Measurements from ENCODE around the gene SUZ12.
"Not testable (repeated sequence)": the region's sequence is repeated elsewhere in the genome, so short reads cannot be mapped to it uniquely, and the experiment has no call there.

The SUZ12 gene

DNA sequence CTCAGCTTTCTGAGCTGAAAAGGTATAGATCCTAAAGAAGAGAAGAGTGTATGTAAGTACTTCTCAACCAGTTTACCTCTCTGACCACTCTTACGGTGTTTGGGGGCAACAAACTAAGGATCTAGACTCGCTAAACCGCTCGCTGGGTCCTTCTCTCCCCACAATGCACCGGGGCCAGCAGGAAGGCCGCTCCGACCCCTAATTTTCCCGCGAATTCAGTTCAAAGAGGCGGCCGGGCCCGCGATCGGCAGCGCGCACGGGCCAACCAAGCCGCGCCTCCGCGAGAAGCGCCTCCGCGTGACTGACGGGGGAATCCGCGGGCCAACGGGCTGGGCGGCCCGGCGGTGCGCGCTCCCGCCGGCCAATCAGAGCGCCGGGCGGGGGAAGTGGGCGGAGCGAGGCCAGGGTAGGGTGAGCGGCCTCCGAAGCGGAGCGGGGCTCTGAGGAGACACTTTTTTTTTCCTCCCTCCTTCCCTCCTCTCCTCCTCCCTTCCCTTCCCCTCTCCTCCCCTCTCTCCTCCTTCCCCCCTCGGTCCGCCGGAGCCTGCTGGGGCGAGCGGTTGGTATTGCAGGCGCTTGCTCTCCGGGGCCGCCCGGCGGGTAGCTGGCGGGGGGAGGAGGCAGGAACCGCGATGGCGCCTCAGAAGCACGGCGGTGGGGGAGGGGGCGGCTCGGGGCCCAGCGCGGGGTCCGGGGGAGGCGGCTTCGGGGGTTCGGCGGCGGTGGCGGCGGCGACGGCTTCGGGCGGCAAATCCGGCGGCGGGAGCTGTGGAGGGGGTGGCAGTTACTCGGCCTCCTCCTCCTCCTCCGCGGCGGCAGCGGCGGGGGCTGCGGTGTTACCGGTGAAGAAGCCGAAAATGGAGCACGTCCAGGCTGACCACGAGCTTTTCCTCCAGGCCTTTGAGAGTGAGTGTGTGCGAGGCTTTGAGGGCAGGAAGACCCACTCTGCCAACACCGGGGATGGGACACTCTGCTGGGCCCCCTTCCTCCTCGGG is at the start of gene SUZ12:
TSS of gene SUZ12 (plus strand) at position 393 of the 995 bp plus-strand sequence. CDS start at position 633, 240 bp downstream.
- peak; percentile 82 for DNase-seq (ENCODE audit: low spot score)

DNA sequence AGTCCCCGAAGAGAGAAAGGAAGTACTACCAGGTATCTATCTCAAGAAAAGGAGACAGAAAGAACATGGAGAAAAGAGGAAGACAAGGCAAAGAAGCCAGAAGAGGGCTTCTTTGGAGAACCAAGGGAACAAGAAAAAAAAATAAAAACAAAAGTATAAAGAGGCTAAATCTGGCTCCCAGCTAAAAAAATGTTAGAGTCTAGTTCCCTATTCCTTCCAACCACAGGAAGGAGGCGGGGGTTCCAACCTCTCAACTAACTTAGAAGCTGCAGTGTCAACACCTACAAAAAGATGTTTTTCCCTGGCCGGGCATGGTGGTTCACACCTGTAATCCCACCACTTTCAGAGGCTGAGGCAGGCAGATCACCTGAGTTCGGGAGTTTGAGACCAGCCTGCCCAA is 48.7 kb upstream of the SUZ12 start:
- no peak for DNase-seq (ENCODE audit: low spot score)

GRCh38 chr17:31900877-31901276 is 35.9 kb upstream of the SUZ12 start:
- DNase-seq (ENCODE audit: low spot score), result no peak

DNA sequence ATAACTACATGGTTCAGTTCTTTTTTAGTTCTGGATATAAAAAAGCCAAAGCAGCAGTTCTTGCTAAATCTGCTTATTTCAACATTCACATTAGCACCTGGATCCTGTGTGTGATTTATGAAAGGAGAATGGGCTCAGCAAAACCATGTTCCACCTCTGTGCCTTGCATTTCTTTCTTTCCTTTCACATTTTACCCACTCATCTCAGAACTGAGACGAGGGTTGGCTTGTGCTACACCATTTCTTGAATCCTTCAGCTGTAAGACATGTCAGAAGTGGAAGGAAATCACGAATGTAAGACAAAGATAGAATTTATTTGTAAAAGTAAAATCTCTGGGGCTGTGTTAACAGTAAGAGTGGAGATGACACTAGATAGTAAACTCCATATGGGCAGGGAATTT is 34.1 kb upstream of the SUZ12 start:
- no peak for DNase-seq (ENCODE audit: low spot score)

GRCh38 chr17:31903401-31903800 is 33.4 kb upstream of the SUZ12 start:
- DNase-seq (ENCODE audit: low spot score), result no peak

GRCh38 chr17:31907342-31907962 is 29.4 kb upstream of the SUZ12 start:
- DNase-seq (ENCODE audit: low spot score), result no peak

DNA sequence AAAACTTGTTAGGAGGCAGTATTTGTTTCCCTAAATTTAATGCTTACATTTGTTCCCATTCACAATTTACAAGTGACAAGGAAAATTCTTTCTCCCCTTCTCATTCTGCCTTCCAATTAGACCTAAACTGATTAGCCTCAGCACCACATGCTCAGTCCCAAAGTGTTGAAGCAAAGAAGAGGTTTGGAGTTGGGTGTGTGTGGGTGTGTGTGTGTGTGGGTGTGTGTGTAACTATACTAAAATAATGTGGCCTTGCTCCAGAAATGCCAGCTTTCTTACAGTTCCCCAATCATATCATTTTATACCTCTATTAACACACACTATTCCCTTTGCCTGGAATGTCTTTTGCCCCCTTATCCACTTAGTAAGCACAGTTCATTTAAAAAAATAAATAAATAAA is 28.4 kb upstream of the SUZ12 start:
- no peak for DNase-seq (ENCODE audit: low spot score)

- DNase-seq (ENCODE audit: low spot score), result not testable (repeated sequence)
These were observed 24.1 kb upstream of the SUZ12 start for GRCh38 chr17:31912705-31913104.

DNA sequence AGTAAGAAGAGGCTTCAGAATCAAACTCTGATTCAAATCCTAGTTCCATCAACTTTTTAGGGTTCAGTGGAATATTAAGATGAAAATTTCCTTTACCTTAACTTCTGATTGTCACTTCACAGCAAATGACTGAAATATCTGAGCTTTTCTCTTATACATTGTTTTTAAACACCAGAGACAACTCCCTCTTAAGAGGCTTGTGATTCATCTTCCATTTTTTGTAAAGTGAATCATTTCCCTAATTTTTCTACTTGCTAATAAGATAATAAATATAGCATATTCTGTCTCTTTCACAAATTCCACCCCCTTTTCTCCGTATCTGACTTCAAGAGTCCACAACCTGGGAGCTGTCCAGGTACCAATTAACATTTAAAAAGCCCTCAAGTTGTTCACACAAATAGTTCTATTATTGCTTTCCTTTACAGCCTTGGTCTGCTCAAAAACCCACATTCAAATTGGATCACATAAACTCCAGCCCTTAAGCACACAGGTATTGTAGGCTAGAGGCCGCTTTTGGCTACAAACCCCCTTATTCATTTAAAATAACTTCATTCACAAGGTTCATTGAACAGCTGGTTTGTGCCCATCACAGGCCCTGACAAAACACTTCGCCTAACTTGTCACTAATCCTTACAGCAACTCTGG is 21.2 kb upstream of the SUZ12 start:
- no peak for DNase-seq (ENCODE audit: low spot score)

- no peak for DNase-seq (ENCODE audit: low spot score)
These were observed 20.2 kb upstream of the SUZ12 start for GRCh38 chr17:31916491-31917064.

- no peak for DNase-seq (ENCODE audit: low spot score)
These were observed 19.7 kb upstream of the SUZ12 start for GRCh38 chr17:31917065-31917529.

DNA sequence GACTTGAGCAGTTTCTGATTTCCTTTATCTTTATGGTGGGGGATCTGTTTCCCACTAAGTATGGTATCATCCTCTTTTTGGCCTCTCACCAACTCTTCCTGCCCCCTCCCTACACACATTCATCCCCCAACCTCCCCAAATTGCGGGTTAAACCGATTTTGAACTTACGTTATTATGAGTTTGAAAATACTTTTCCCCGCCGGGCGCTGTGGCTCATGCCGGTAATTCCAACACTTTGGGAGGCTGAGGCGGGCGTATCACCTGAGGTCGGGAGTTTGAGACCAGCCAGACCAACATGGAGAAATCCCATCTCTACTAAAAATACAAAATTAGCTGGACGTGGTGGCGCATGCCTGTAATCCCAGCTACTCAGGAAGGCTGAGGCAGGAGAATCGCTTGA is 19.1 kb upstream of the SUZ12 start:
- DNase-seq (ENCODE audit: low spot score), result not testable (repeated sequence)

DNA sequence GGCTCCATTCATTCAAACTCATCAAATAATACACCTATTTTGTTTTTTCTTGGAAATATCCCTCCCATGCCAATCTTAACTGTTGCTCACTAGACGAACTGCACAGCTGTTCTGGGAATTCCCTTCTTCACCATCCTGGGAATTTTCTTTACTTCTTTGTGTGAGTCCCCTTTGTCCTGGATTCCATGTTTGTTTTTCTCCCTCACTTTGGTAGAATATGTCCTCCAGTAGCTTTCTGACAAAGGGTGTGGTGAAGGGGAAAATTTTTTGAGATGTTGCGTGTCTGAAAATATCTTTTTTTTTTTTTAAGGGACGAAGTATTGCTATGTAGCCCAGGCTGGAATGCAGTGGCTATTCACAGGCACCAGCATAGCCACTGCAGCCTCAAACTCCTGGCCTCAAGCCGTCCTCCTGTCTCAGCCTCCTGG is 18.1 kb upstream of the SUZ12 start:
- no peak for DNase-seq (ENCODE audit: low spot score)

GRCh38 chr17:31919802-31920525 is 16.8 kb upstream of the SUZ12 start:
- DNase-seq (ENCODE audit: low spot score), result no peak

- no peak for DNase-seq (ENCODE audit: low spot score)
These were observed 10.6 kb upstream of the SUZ12 start for GRCh38 chr17:31926100-31926729.

GRCh38 chr17:31931756-31932155 is 5.1 kb upstream of the SUZ12 start:
- DNase-seq (ENCODE audit: low spot score), result no peak

- DNase-seq (ENCODE audit: low spot score), result no peak
These were observed 1.3 kb upstream of the SUZ12 start for GRCh38 chr17:31935512-31935911.

DNA sequence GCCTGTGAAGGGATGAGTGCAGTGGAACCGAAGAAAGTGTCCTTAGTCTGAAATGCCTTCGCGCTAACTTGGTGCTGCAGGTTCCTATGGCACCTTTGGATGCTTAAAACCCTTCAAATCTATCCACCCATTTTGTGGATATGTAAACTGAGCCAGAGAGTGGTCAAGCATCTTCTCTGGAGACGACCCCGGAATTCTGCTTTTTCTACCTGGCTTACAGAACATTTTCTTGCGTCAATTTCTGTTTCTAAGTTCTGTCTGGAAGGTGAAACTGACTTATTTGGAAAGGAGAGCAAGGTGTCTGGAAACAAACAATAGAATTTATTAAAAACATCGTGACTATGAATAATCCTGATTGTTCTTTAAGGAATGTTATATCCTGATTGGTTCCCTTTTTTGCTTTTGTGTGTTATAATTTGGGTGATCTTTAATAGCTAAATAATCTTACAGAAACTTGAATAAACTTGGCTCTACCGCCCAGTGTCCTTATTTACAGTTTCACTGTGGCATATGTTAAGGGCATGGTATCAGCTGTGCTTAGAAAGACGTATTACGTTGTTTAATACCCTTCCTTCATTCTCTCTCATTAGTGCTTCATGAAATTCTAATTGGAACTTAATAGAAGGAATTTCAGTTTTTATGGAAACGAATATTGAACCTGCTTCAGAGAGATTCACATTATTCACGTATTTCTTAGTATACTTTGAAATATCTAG is 1.3 kb downstream of the SUZ12 start:
- not testable (repeated sequence) for DNase-seq (ENCODE audit: low spot score)

GRCh38 chr17:31941916-31942315 is 5.1 kb downstream of the SUZ12 start:
- not testable (repeated sequence) for DNase-seq (ENCODE audit: low spot score)

DNA sequence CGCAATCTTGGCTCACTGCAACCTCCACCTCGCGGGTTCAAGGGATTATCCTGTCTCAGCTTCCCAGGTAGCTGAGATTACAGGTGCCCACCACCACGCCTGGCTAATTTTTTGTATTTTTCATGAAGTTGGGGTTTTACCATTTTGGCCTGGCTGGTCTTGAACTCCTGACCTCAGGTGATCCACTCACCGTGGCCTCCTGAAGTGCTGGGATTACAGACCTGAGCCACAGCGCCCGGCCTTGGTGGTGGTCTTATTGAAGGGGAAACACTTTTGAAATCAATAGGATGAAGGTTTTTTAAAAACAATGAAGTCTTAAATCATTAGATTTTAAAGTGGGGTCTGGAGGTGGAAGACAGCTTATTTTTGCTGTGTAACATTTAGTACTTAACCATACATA is 5.6 kb downstream of the SUZ12 start:
- not testable (repeated sequence) for DNase-seq (ENCODE audit: low spot score)

All from CD4-positive, alpha-beta T cell treated with Interleukin-15 for 4 hours (primary cell).